ENCODE measurements around the gene THG1L.

DNA sequence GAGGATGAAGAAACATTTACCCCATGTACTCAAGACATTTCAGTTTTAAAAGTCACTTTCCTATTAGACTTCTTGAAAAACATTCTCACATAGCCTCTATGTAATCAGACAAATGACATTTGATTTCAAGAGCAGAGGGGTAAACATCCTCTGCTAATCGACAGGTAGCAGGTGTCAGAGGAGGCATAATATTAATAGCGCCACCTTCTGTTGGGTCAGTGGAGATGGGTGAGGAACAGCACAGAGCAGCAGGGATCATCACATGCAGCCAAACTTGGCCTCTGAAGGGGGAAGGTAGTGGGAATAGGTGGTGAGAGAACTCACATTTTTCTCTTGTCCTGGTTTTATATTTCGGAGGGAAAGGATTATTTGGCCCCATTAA is 9.0 kb downstream of the THG1L start:
- TF ChIP-seq SUZ12 (IDR thresholded peaks at IDR 0.05; ENCODE audit: extremely low read depth, insufficient read depth, insufficient read length) (no peak), YY1 (IDR thresholded peaks at IDR 0.05; ENCODE audit: insufficient read depth, insufficient read length) (no peak)

All from NT2/D1 (cell line).